GM19438 (cell line): ENCODE results near the gene TGIF2LX.
"Not testable (repeated sequence)": the region's sequence is repeated elsewhere in the genome, so short reads cannot be mapped to it uniquely, and the experiment has no call there.

ENCODE experiments used
- ATAC-seq: cut with Tn5 transposase; IDR thresholded peaks from one replicate; pipeline ENCODE4 v1.9.1; 2021; ENCODE audit warnings: low read depth; ENCODE audit not compliant: unreplicated experiment

The TGIF2LX gene

DNA sequence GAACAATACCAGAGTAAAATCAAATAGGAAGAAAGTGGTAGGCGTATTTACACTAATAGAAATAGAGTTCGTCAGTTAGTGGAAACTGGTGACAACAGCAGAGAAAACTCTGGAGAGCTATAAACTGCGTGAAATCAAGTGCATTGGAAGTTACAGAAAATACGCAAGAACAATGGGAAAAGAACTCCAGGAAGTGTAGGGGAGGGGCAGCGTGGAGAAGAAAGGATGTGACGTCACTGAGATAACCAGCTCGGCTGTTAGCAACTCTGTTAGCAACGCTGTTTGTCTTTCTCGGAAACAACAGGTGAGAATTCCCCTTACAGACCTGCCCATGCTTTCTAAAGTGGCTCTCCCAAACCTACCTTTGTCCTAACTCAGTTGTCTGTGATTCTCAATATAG, at the start of gene TGIF2LX:
Gene TGIF2LX, plus strand, starts transcription at position 244 of the 400 bp plus-strand sequence. CDS start 178 bp downstream, outside the sequence.
- ATAC-seq: not testable (repeated sequence)

DNA sequence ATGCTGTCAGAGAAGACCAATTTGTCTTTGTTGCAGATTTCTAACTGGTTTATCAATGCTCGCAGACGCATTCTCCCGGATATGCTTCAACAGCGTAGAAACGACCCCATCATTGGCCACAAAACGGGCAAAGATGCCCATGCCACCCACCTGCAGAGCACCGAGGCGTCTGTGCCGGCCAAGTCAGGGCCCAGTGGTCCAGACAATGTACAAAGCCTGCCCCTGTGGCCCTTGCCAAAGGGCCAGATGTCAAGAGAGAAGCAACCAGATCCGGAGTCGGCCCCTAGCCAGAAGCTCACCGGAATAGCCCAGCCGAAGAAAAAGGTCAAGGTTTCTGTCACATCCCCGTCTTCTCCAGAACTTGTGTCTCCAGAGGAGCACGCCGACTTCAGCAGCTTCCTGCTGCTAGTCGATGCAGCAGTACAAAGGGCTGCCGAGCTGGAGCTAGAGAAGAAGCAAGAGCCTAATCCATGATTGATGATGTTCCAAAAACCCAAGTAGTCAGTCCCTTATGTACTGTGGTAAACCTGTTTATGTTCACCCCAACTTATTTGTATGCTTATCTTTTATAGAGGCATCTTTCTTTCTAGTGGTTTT, 728 bp downstream of the TGIF2LX start:
- not testable (repeated sequence) for ATAC-seq

DNA sequence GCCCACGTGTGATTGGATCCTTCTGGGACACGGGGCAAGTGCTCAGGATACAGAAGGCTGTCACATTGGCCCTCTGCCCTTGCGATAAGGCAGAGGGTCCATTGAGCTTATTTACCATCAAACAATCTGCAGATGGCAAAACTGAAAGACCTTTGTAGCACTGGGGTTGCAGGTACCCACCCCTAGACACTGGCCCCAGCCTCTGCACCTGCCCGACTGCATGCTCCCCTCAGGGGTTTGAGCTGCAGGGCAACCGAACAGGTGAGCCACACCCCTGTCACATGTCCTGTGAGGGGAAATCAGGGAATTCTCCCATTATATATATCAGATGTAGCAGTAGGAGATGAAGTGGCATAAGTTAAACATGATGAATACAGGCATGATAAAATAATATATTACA, 21.4 kb downstream of the TGIF2LX start:
- ATAC-seq: not testable (repeated sequence)

DNA sequence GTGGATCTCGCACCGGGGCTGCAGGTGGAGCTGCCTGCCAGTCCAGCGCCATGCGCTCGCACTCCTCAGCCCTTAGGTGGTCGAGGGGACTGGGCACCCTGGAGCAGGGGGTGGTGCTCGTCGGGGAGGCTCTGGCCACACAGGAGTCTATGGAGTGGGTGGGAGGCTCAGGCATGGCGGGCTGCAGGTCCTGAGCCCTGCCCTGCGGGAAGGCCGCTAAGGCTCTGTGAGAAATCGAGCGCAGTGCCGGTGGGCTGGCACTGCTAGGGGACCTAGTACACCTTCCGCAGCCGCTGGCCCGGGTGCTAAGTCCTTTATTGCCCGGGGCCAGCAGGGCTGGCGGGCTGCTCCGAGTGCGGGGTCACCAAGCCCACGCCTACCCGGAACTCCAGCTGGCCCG, 43.9 kb downstream of the TGIF2LX start:
- ATAC-seq: not testable (repeated sequence)
